Lung (tissue), 12 donors: ENCODE measurements around the gene TEAD4. TPM values are rescaled to one million over a fixed set of nuclear protein-coding genes. Genes with fewer than 3 reads are reported as not detected.

Experiments
- ATAC-seq: fragments of 200-7000 bp; cut with Tn5 transposase; one replicate; pipeline ENCODE4 v1.9.1; 2020; ENCODE audit warnings: moderate number of reproducible peaks; ENCODE audit not compliant: insufficient read depth, low FRiP score
- DNase-seq, 3 donors: peaks; one replicate each; pipeline ENCODE4 v3.0.0-alpha.2; 2013 to 2017
- H3K27ac ChIP-seq, 2 donors: one replicate each; pipeline ENCODE4 v1.5.1; 2013; ENCODE audit warnings: mild to moderate bottlenecking in 2 of 2, moderate library complexity in 2 of 2, control low read depth in 1 of 2, inconsistent platforms in 1 of 2, low read depth in 1 of 2, low read length in 1 of 2
- H3K27me3 ChIP-seq, 3 donors: one replicate each; pipeline ENCODE4 v1.5.1; 2013; ENCODE audit warnings: low read length in 2 of 3; ENCODE audit not compliant: control insufficient read depth in 3 of 3, insufficient read depth in 3 of 3
- H3K36me3 ChIP-seq, 4 donors: one replicate each; pipeline ENCODE4 v1.5.1; 2013; ENCODE audit warnings: low read length in 4 of 4, mild to moderate bottlenecking in 1 of 4, moderate library complexity in 1 of 4; ENCODE audit not compliant: control insufficient read depth in 4 of 4, insufficient read depth in 4 of 4
- H3K4me1 ChIP-seq, 5 donors: one replicate each; pipeline ENCODE4 v1.5.1; 2013; ENCODE audit warnings: low read length in 5 of 5, mild to moderate bottlenecking in 2 of 5, moderate library complexity in 1 of 5; ENCODE audit not compliant: control insufficient read depth in 5 of 5, insufficient read depth in 5 of 5
- H3K4me3 ChIP-seq: one replicate; pipeline ENCODE4 v1.5.1; 2013; ENCODE audit warnings: mild to moderate bottlenecking, control low read depth, moderate library complexity
- H3K9ac ChIP-seq, 2 donors: one replicate each; pipeline ENCODE4 v1.5.1; 2013; ENCODE audit warnings: low read length in 2 of 2, control low read depth in 1 of 2; ENCODE audit not compliant: insufficient read depth in 1 of 2
- H3K9me3 ChIP-seq, 4 donors: one replicate each; pipeline ENCODE4 v1.5.1; 2013; ENCODE audit warnings: low read length in 3 of 4, mild to moderate bottlenecking in 1 of 4, moderate library complexity in 1 of 4; ENCODE audit not compliant: control insufficient read depth in 4 of 4, insufficient read depth in 3 of 4
- CTCF ChIP-seq: IDR thresholded peaks from 2 replicates; pipeline ENCODE4 v1.5.1; 2012; ENCODE audit warnings: mild to moderate bottlenecking; ENCODE audit errors: control extremely low read depth, extremely low read depth
- WGBS, 2 donors: extraction: QIAGEN DNeasy Blood & Tissue Kit; methylation state at CpG; one replicate each; pipeline ENCODE4 v1.1.7; 2013; 5-methylcytosine and 5-hydroxymethylcytosine counted together
- polyA plus RNA-seq, 2 donors: library from polyadenylated mRNA; stranded (reverse); fragments of 200-250 nt; gene quantifications; one replicate each; pipeline ENCODE4 v1.2.1, GENCODE V29; 2013
- total RNA-seq, 2 donors: library from RNA; depleted of rRNA in 1 of 2; stranded (reverse); fragments of >200 nt in 1 of 2; gene quantifications; one replicate each; pipeline ENCODE4 v1.2.1, GENCODE V29; 2014 to 2021
- donor health status: control.
- donor health status: control.
- donor health status: Bipolar disorder and iron deficiency.
- donor health status: healthy.
- donor health status: DM: yes; HTN: yes; CAD: no.

The TEAD4 gene
- total and polyA plus RNA-seq, 4 donors = 7.1 to 36.3 (median 28.8) TPM

GRCh38 chr12:3028108-3028507, 68.9 kb downstream of the TEAD4 start:
- Histone ChIP-seq H3K4me3 (no peak overlapping the region), H3K27me3 (no peaks in the 10 kb centered on the region), H3K9ac (no peak overlapping the region), H3K36me3 (peaks cover 0 to 24% (median 2%) of the 10 kb centered on the region in 4 donors), H3K9me3 (no peaks in the 10 kb centered on the region), H3K27ac (no peak overlapping the region), H3K4me1 (peaks cover 0 to 17% (median 3%) of the 10 kb centered on the region in 5 donors)
- 77 to 87% methylated on average over 7 of the region's 7 CpGs for WGBS, 2 donors
- ATAC-seq (no peak), DNase-seq (no peak)
- no peak for TF ChIP-seq CTCF

- Histone ChIP-seq H3K9ac (no peak overlapping the region), H3K9me3 (no peaks in the 10 kb centered on the region), H3K4me3 (no peak overlapping the region), H3K36me3 (peaks cover 0 to 25% (median 2%) of the 10 kb centered on the region in 4 donors), H3K27me3 (no peaks in the 10 kb centered on the region), H3K4me1 (peaks cover 0 to 17% (median 3%) of the 10 kb centered on the region in 5 donors), H3K27ac (no peak overlapping the region)
- TF ChIP-seq CTCF = no peak
- DNase-seq = no peak
- WGBS, 2 donors = 93% methylated on average over 21 of the region's 21 CpGs
- no peak for ATAC-seq
Measured at GRCh38 chr12:3030821-3031429, 71.7 kb downstream of the TEAD4 start.

GRCh38 chr12:3032161-3032560, 73.0 kb downstream of the TEAD4 start:
- peaks cover 0 to 17% (median 3%) of the 10 kb centered on the region in 5 donors for H3K4me1 ChIP-seq
- H3K36me3 ChIP-seq = peaks cover 0 to 24% (median 0%) of the 10 kb centered on the region in 4 donors
- H3K9me3 ChIP-seq = no peaks in the 10 kb centered on the region
- no peak for DNase-seq
- H3K27me3 ChIP-seq = no peaks in the 10 kb centered on the region
- H3K9ac ChIP-seq = no peak overlapping the region
- 90 to 91% methylated on average over 12 of the region's 12 CpGs for WGBS, 2 donors
- H3K4me3 ChIP-seq = no peak overlapping the region
- H3K27ac ChIP-seq = peak overlapping the region in 1 of 2 donors; percentile 20
- no peak for TF ChIP-seq CTCF
- ATAC-seq = no peak
